Astrocyte (in vitro differentiated cells and primary cell): ENCODE results near the gene WDR64. TPM values are rescaled to one million over a fixed set of nuclear protein-coding genes. Genes with fewer than 3 reads are reported as not detected.
"Not testable (repeated sequence)": the region's sequence is repeated elsewhere in the genome, so short reads cannot be mapped to it uniquely, and the experiment has no call there.

Experiments
- DNase-seq: peaks from one replicate; pipeline ENCODE4 v3.0.0-alpha.2; 2010; ENCODE audit warnings: low read depth
- FAIRE-seq: peaks from 2 replicates; lab custom pipeline; 2011; peaks lifted over from hg19 to GRCh38; lab: Jason Lieb, UNC
- H2AFZ ChIP-seq: 2 replicates; pipeline ENCODE4 v1.6.0; 2012; ENCODE audit warnings: low read depth, low read length, inconsistent platforms
- H3K27ac ChIP-seq: 2 replicates; pipeline ENCODE4 v1.5.1; 2011; ENCODE audit warnings: low read depth, low read length, inconsistent platforms
- H3K27me3 ChIP-seq: 2 replicates; pipeline ENCODE4 v1.6.0; 2011; ENCODE audit warnings: low read length, inconsistent platforms; ENCODE audit not compliant: insufficient read depth
- H3K36me3 ChIP-seq: 2 replicates; pipeline ENCODE4 v1.5.1; 2011; ENCODE audit warnings: low read length, inconsistent platforms; ENCODE audit not compliant: insufficient read depth
- H3K4me1 ChIP-seq: 2 replicates; pipeline ENCODE4 v1.5.1; 2011; ENCODE audit warnings: low read length, inconsistent platforms; ENCODE audit not compliant: insufficient read depth
- H3K4me2 ChIP-seq: 2 replicates; pipeline ENCODE4 v1.6.0; 2012; ENCODE audit warnings: low read length, inconsistent platforms
- H3K4me3 ChIP-seq: 2 replicates; pipeline ENCODE4 v1.5.1; 2011; ENCODE audit warnings: low read depth, mild to moderate bottlenecking, low read length, inconsistent platforms; ENCODE audit not compliant: insufficient read depth
- H3K79me2 ChIP-seq: 2 replicates; pipeline ENCODE4 v1.6.0; 2012; ENCODE audit warnings: mild to moderate bottlenecking, low read length, inconsistent platforms; ENCODE audit not compliant: insufficient read depth
- H3K9ac ChIP-seq: 2 replicates; pipeline ENCODE4 v1.6.0; 2012; ENCODE audit warnings: mild to moderate bottlenecking, low read length, inconsistent platforms
- H3K9me3 ChIP-seq: 2 replicates; pipeline ENCODE4 v1.5.1; 2012; ENCODE audit warnings: low read depth, mild to moderate bottlenecking, low read length, inconsistent platforms; ENCODE audit not compliant: insufficient read depth
- H4K20me1 ChIP-seq: 2 replicates; pipeline ENCODE4 v1.6.0; 2012; ENCODE audit warnings: low read length, inconsistent platforms; ENCODE audit not compliant: insufficient read depth
- H3K27ac Mint-ChIP-seq: one replicate; pipeline ENCODE4 v1.8.0; 2021; ENCODE audit warnings: mild to moderate bottlenecking, mixed read lengths; ENCODE audit not compliant: unreplicated experiment
- H3K27me3 Mint-ChIP-seq: one replicate; pipeline ENCODE4 v1.8.0; 2021; ENCODE audit warnings: low read depth, mixed read lengths; ENCODE audit not compliant: unreplicated experiment
- H3K36me3 Mint-ChIP-seq: one replicate; pipeline ENCODE4 v1.8.0; 2021; ENCODE audit warnings: low read depth, mixed read lengths; ENCODE audit not compliant: unreplicated experiment
- H3K4me1 Mint-ChIP-seq: one replicate; pipeline ENCODE4 v1.8.0; 2021; ENCODE audit warnings: low read depth, mixed read lengths; ENCODE audit not compliant: unreplicated experiment
- H3K4me3 Mint-ChIP-seq: one replicate; pipeline ENCODE4 v1.8.0; 2021; ENCODE audit warnings: mild to moderate bottlenecking, moderate library complexity, mixed read lengths; ENCODE audit not compliant: unreplicated experiment
- H3K9me3 Mint-ChIP-seq: one replicate; pipeline ENCODE4 v1.8.0; 2021; ENCODE audit warnings: mild to moderate bottlenecking, mixed read lengths; ENCODE audit not compliant: unreplicated experiment
- CTCF ChIP-seq: IDR thresholded peaks from 2 replicates; pipeline ENCODE4 v1.5.1; 2011; ENCODE audit warnings: low read depth, mild to moderate bottlenecking, inconsistent platforms, low read length, moderate library complexity; ENCODE audit not compliant: insufficient read depth
- EZH2 ChIP-seq: IDR thresholded peaks from 2 replicates; pipeline ENCODE4 v1.6.1; 2012; ENCODE audit warnings: mild to moderate bottlenecking, low read length, inconsistent platforms; ENCODE audit not compliant: insufficient read depth
- total RNA-seq: library from RNA; stranded (reverse); gene quantifications from 2 replicates; pipeline ENCODE4 v1.2.1, GENCODE V29; 2021

Gene WDR64
- total RNA-seq, 1 donor from 2014 or later = not detected

- no peaks in the 10 kb centered on the region for H3K36me3 ChIP-seq
- H3K27ac ChIP-seq = no peak overlapping the region
- H3K79me2 ChIP-seq = no peaks in the 10 kb centered on the region
- no peaks in the 10 kb centered on the region for H3K9me3 ChIP-seq
- no peak overlapping the region for H2AFZ ChIP-seq
- Mint-ChIP-seq H3K9me3 (no peaks in the 10 kb centered on the region), H3K27me3 (no peaks in the 10 kb centered on the region), H3K27ac (no peak overlapping the region), H3K4me3 (no peak overlapping the region), H3K4me1 (no peaks in the 10 kb centered on the region), H3K36me3 (no peaks in the 10 kb centered on the region)
- no peak overlapping the region for H3K9ac ChIP-seq
- no peak overlapping the region for H3K4me2 ChIP-seq
- H3K27me3 ChIP-seq = no peaks in the 10 kb centered on the region
- H3K4me3 ChIP-seq = no peak overlapping the region
- H4K20me1 ChIP-seq = no peaks in the 10 kb centered on the region
- TF ChIP-seq CTCF (no peak), EZH2 (no peak)
- no peak for FAIRE-seq
- DNase-seq = no peak
- H3K4me1 ChIP-seq = no peaks in the 10 kb centered on the region
Observed at GRCh38 chr1:241800640-241801039, 148.6 kb downstream of the WDR64 start.

- Histone ChIP-seq H3K4me1 (no peaks in the 10 kb centered on the region), H3K27me3 (no peaks in the 10 kb centered on the region), H3K36me3 (no peaks in the 10 kb centered on the region), H4K20me1 (no peaks in the 10 kb centered on the region), H3K9me3 (no peaks in the 10 kb centered on the region), H3K4me3 (no peak overlapping the region), H3K79me2 (no peaks in the 10 kb centered on the region), H3K9ac (no peak overlapping the region), H3K4me2 (no peak overlapping the region), H3K27ac (no peak overlapping the region), H2AFZ (no peak overlapping the region)
- Mint-ChIP-seq H3K27me3 (no peaks in the 10 kb centered on the region), H3K27ac (no peak overlapping the region), H3K36me3 (no peaks in the 10 kb centered on the region), H3K4me1 (no peaks in the 10 kb centered on the region), H3K4me3 (no peak overlapping the region), H3K9me3 (no peaks in the 10 kb centered on the region)
- FAIRE-seq = no peak
- TF ChIP-seq EZH2 (no peak), CTCF (no peak)
- no peak for DNase-seq
Observed at GRCh38 chr1:241802863-241803262, 150.8 kb downstream of the WDR64 start.

DNA sequence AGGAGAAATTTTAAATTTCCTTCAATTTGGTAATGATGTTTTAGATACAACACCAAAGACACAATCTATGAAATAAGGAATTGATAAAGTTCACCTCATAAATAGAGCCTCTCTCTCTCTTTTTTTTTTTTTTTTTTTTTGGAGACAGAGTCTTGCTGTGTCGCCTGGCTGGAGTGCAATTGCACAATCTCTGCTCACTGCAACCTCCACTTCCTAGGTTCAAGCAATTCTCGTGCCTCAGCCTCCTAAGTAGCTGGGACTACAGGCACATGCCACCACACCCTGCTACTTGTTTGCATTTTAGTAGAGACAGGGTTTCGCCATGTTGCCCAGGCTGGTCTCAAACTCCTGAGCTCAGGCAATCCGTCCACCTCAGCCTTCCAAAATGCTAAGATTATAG lies 152.6 kb downstream of the WDR64 start:
- H3K36me3 ChIP-seq, H4K20me1 ChIP-seq, H3K4me1 ChIP-seq, H3K27ac Mint-ChIP-seq, H3K9me3 ChIP-seq, H3K4me1 Mint-ChIP-seq, H3K4me3 ChIP-seq, H3K4me3 Mint-ChIP-seq, H3K27ac ChIP-seq, H3K27me3 Mint-ChIP-seq, H3K79me2 ChIP-seq, H2AFZ ChIP-seq, H3K9ac ChIP-seq, H3K9me3 Mint-ChIP-seq, H3K36me3 Mint-ChIP-seq, DNase-seq, H3K27me3 ChIP-seq, H3K4me2 ChIP-seq, FAIRE-seq: not testable (repeated sequence)
